ENCODE data around the gene SERPINA12.
A peak's percentile ranks its signal among the peaks of the same experiment; 100 is the strongest.

The SERPINA12 gene

DNA sequence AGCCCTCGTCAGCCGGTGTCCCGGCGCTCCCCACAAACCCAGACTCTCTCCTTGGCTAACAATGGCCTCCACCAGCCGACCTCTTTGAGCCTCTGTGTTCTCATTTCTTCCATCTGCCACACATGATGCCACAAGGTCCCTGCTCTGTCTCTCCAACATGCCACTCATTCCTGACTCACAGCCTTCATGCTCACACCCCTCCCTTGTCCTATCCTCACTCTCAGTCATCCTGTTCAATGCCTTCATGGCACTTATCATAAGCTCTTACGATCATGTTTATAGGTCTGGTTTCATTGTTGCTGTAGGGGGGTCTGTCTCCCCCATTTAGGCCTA is 47.1 kb downstream of the SERPINA12 start:
- H3K4me3 ChIP-seq (ENCODE audit: low read depth, low read length), result no peak overlapping the region

DNA sequence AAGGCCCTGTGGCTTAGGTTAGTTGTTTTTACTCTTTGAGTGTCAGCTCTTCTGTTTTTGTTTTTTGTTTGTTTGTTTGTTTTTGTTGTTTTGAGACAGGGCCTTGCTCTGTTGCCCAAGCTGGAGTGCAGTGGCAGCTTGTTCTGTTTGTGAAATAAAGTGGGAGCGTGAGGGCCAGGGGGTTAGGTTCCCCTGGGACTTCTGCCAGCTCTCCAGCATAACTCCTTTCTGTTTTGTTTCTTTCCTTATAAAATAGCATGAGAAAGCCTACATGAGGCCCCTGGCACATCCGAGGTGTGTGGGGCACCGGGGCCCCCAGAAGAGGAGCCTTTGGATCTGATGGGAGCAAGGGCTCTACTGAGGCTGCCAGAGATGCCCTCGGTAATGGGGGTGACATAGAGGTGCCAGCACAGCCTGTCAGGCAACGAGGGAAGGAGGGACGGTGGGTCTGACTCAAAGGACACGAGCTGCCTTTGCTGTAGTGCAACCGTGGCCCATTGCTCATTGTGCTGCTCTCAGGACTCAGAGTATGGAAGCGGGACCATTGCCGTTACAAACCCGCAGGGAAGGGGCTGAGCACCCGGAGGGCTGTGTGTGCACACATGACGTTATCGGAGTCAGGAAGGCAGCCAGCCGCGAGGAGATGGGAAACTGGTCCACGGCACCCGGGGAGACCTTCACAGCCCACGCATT is 47.6 kb downstream of the SERPINA12 start:
- Histone ChIP-seq H3K4me3 (ENCODE audit: low read depth, low read length) (no peak overlapping the region), H3K9ac (ENCODE audit: low read depth, low read length) (no peak overlapping the region), H3K9me3 (ENCODE audit: control insufficient read depth, insufficient read depth, low read length) (peaks cover 13% of the 10 kb centered on the region), H3K36me3 (ENCODE audit: control insufficient read depth, insufficient read depth, low read length) (no peaks in the 10 kb centered on the region), H3K4me1 (ENCODE audit: control insufficient read depth, insufficient read depth, low read length) (no peaks in the 10 kb centered on the region), H3K27me3 (ENCODE audit: control insufficient read depth, insufficient read depth, low read length) (no peaks in the 10 kb centered on the region), H3K27ac (ENCODE audit: low read depth, low read length) (no peak overlapping the region)

More for the DNA sequence above, 47.1 kb downstream of the SERPINA12 start:
- Histone ChIP-seq H3K9me3 (ENCODE audit: control insufficient read depth, insufficient read depth, low read length) (peaks cover 13% of the 10 kb centered on the region), H3K27me3 (ENCODE audit: control insufficient read depth, insufficient read depth, low read length) (no peaks in the 10 kb centered on the region), H3K9ac (ENCODE audit: low read depth, low read length) (no peak overlapping the region), H3K36me3 (ENCODE audit: control insufficient read depth, insufficient read depth, low read length) (no peaks in the 10 kb centered on the region), H3K4me1 (ENCODE audit: control insufficient read depth, insufficient read depth, low read length) (no peaks in the 10 kb centered on the region), H3K27ac (ENCODE audit: low read depth, low read length) (no peak overlapping the region)

DNA sequence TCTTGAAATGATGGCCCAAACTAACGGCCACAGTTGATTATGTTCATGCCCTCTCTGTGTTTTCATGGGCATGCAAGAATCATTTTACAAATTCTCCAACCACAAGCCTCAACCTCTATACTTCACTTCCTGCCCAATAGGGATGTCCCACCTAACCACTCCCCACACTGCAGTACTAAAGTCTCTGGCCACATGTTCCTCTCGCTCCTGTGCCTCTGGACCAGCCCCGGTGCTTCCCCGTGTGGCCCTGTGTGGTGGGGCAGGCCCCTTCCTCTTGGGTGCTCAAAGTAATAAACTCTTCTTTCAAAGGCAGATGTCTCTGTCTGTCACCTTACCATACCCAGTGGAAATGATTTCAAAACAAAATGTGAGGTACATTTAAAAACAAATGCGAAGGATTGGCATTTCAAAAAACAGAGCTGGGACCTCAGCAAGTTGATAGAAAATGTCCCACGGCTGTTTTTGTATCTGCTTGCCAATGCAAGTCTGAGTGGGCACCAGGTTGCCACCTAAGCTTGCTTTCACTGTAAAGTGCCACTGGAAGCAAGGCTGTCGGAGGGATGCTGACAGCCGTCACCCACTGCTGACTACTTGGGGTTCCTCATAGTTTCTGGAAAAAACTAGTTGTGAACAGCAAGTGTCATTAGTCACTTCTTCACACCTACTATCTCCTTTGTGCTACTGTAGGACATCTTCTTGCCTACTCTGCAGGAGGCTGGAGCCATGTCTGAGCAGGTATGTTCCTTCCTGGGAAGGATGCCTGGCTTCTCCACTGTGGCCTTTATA is 48.4 kb downstream of the SERPINA12 start:
- H3K9ac ChIP-seq (ENCODE audit: low read depth, low read length), result no peak overlapping the region
- H3K9me3 ChIP-seq (ENCODE audit: control insufficient read depth, insufficient read depth, low read length), result peaks cover 13% of the 10 kb centered on the region
- no peaks in the 10 kb centered on the region for H3K36me3 ChIP-seq (ENCODE audit: control insufficient read depth, insufficient read depth, low read length)
- no peak overlapping the region for H3K4me3 ChIP-seq (ENCODE audit: low read depth, low read length)
- H3K27ac ChIP-seq (ENCODE audit: low read depth, low read length), result no peak overlapping the region
- H3K27me3 ChIP-seq (ENCODE audit: control insufficient read depth, insufficient read depth, low read length), result no peaks in the 10 kb centered on the region
- H3K4me1 ChIP-seq (ENCODE audit: control insufficient read depth, insufficient read depth, low read length), result no peaks in the 10 kb centered on the region

DNA sequence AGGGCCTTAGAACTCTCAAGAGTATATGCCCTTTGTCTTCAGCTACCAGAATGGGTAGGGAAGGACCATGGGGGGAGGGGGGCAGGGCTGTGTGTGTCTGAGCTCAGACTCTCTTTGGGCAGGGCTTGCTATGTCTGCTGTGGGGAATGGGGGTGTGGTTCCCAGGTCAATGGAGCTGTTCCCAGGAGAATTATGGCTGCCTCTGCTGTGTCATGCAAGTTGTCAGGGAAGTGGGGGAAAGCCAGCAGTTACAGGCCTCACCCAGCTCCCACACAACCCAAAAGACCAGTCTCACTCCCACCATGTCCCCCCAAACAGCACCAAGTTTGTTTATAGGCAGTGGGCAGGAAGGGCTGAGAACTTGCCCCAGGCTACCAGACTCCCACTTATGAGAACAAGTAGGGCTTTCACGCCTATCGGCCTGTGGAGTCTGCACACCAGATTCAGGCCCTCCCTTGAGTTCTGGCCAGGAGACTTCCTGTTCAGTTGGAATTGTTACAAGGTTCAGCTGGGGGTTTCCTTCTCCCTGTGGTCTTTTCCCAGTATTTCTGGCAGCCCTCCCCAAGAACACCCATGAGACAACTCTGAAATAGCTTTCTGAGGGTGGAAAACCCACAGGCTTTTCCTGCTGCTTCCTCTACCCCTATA is 50.6 kb downstream of the SERPINA12 start:
- no peaks in the 10 kb centered on the region for H3K9me3 ChIP-seq (ENCODE audit: control insufficient read depth, insufficient read depth, low read length)
- H3K36me3 ChIP-seq (ENCODE audit: control insufficient read depth, insufficient read depth, low read length), result no peaks in the 10 kb centered on the region
- no peaks in the 10 kb centered on the region for H3K4me1 ChIP-seq (ENCODE audit: control insufficient read depth, insufficient read depth, low read length)
- no peak overlapping the region for H3K9ac ChIP-seq (ENCODE audit: low read depth, low read length)
- H3K4me3 ChIP-seq (ENCODE audit: low read depth, low read length), result no peak overlapping the region
- no peaks in the 10 kb centered on the region for H3K27me3 ChIP-seq (ENCODE audit: control insufficient read depth, insufficient read depth, low read length)
- no peak overlapping the region for H3K27ac ChIP-seq (ENCODE audit: low read depth, low read length)

DNA sequence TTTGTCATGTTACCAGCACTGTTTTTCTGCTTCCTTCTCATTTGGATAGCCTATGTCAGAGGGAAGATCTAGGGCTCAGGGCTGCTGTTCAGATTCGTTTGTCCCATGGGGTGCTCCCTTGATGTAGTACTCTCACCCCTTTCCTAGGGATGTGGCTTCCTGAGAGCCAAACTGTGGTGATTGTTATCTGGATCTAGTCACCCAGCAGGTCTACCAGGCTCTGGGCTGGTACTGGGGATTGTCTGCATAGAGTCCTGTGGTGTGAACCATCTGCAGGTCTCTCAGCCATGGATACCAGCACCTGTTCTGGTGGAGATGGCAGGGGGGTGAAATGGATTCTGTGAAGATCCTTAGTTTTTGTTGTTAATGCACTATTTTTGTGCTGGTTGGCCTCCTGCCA is 51.2 kb downstream of the SERPINA12 start:
- H3K27me3 ChIP-seq (ENCODE audit: control insufficient read depth, insufficient read depth, low read length), result no peaks in the 10 kb centered on the region
- no peak overlapping the region for H3K4me3 ChIP-seq (ENCODE audit: low read depth, low read length)
- no peak overlapping the region for H3K27ac ChIP-seq (ENCODE audit: low read depth, low read length)
- no peak overlapping the region for H3K9ac ChIP-seq (ENCODE audit: low read depth, low read length)
- H3K36me3 ChIP-seq (ENCODE audit: control insufficient read depth, insufficient read depth, low read length), result no peaks in the 10 kb centered on the region
- no peaks in the 10 kb centered on the region for H3K9me3 ChIP-seq (ENCODE audit: control insufficient read depth, insufficient read depth, low read length)
- no peaks in the 10 kb centered on the region for H3K4me1 ChIP-seq (ENCODE audit: control insufficient read depth, insufficient read depth, low read length)

DNA sequence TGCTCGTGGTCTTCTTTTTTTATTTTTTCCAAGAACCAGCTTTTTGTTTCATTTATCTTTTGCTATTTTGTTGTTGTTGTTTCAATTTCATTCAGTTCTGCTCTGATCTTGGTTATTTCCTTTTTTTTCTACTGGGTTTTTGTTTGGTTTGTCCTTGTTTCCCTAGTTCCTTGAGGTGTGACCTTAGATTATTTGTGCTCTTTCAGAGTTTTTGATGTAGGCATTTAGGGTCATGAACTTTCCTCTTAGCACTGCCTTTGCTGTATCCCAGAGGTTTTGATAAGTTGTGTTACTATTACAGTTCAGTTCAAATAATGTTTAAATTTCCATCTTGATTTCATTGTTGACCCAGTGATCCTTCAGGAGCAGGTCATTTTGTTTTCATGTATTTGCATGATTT is 53.3 kb downstream of the SERPINA12 start:
- peaks cover 19% of the 10 kb centered on the region for H3K4me1 ChIP-seq (ENCODE audit: control insufficient read depth, insufficient read depth, low read length)
- H3K9ac ChIP-seq (ENCODE audit: low read depth, low read length), result no peak overlapping the region
- no peaks in the 10 kb centered on the region for H3K9me3 ChIP-seq (ENCODE audit: control insufficient read depth, insufficient read depth, low read length)
- no peaks in the 10 kb centered on the region for H3K27me3 ChIP-seq (ENCODE audit: control insufficient read depth, insufficient read depth, low read length)
- no peak overlapping the region for H3K4me3 ChIP-seq (ENCODE audit: low read depth, low read length)
- no peak overlapping the region for H3K27ac ChIP-seq (ENCODE audit: low read depth, low read length)
- H3K36me3 ChIP-seq (ENCODE audit: control insufficient read depth, insufficient read depth, low read length), result no peaks in the 10 kb centered on the region

DNA sequence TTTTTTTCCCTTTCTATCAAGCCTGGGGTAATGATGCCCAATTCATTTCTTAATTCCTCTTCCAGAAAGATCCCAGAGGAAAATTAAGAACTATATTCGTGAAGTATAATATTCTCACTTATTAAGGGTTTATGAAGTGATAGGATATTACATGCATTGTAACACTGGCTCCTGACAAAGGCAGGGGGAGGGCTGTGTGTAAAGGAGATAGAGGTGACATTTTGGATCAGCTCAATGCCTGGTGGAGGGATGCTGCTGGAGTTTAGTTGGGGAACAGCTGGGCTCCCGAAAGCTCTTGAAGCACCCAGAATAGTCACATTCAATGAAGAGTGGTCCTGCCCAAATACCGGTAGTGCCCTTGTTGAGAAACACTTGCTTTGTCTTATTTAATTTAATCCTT is 57.4 kb downstream of the SERPINA12 start:
- Histone ChIP-seq H3K4me1 (ENCODE audit: control insufficient read depth, insufficient read depth, low read length) (peaks cover 31% of the 10 kb centered on the region), H3K4me3 (ENCODE audit: low read depth, low read length) (peak overlapping the region; percentile 44), H3K27me3 (ENCODE audit: control insufficient read depth, insufficient read depth, low read length) (no peaks in the 10 kb centered on the region), H3K27ac (ENCODE audit: low read depth, low read length) (peak overlapping the region; percentile 74), H3K36me3 (ENCODE audit: control insufficient read depth, insufficient read depth, low read length) (no peaks in the 10 kb centered on the region), H3K9ac (ENCODE audit: low read depth, low read length) (no peak overlapping the region), H3K9me3 (ENCODE audit: control insufficient read depth, insufficient read depth, low read length) (no peaks in the 10 kb centered on the region)

DNA sequence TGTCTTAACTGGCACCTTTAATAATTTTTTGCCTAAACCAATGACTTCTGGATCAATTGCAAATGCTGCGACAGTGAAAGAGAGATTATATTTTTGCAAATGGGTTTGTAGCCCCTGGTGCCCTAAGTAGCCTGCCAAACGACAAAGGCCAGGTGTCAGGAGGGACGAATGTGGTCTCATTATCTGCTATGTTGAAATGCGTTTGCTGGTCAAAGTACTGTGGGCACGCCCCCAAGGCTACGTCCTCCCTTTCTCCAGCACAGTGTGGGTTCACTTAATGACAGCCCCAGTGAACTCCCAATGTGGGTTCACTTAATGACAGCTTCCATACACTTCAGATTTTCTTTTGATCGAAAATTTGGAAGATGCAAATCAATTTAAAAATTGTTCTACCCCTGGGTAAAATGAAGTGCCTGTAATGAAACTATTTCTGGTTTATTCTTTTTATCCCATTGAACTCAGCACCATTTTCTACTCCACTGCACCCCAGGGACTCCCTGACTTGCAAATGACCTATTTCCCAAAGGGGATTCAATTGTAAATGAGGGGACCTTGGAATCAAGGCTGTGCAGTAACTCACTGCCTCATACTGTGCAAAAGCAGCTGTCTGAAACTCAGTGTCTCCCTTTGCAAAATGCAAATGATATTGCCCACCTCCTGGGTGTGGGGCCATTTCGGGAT is 58.0 kb downstream of the SERPINA12 start:
- Histone ChIP-seq H3K9ac (ENCODE audit: low read depth, low read length) (no peak overlapping the region), H3K27me3 (ENCODE audit: control insufficient read depth, insufficient read depth, low read length) (no peaks in the 10 kb centered on the region), H3K9me3 (ENCODE audit: control insufficient read depth, insufficient read depth, low read length) (no peaks in the 10 kb centered on the region), H3K27ac (ENCODE audit: low read depth, low read length) (peak overlapping the region; percentile 74), H3K36me3 (ENCODE audit: control insufficient read depth, insufficient read depth, low read length) (no peaks in the 10 kb centered on the region), H3K4me3 (ENCODE audit: low read depth, low read length) (peak overlapping the region; percentile 44), H3K4me1 (ENCODE audit: control insufficient read depth, insufficient read depth, low read length) (peaks cover 31% of the 10 kb centered on the region)

DNA sequence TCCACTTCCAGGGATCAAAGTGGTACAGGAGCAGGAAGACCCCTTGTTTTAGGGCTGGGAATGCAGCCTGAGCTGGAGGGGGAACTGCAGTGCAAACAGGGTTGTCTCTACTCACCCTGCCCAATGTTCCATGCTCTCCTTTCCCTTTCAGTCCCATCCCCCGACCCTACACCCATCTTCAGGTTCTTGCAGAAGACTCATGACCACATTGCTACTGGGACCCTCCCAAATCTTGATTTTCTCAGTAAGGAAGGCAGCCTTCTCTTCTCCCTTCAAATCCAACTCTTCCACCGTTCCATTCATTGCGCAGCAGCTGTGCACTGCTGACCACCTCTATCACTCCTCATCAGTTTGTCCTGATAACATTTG is 58.6 kb downstream of the SERPINA12 start:
- H3K4me3 ChIP-seq (ENCODE audit: low read depth, low read length), result peak overlapping the region; percentile 44

DNA sequence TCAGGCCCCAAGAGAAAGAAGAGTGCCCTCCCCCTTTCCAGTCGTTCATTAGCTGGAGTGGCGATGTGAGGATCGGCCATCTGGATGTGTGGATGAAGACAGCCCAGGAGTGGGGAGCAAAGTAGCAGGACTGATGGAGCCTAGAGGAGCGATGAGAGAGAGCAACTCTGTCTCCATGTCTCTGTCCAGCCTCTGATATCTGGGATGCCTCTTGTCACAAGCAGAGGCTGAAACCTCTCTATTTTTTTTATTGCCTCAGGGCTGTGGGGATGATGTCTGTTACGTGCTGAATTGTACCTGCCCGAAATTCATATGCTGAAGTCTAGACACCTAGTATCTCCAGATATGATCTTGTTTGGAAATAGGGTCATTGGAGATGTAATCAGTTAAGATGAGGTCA is 59.3 kb downstream of the SERPINA12 start:
- Histone ChIP-seq H3K27me3 (ENCODE audit: control insufficient read depth, insufficient read depth, low read length) (no peaks in the 10 kb centered on the region), H3K9ac (ENCODE audit: low read depth, low read length) (no peak overlapping the region), H3K4me1 (ENCODE audit: control insufficient read depth, insufficient read depth, low read length) (peaks cover 31% of the 10 kb centered on the region), H3K4me3 (ENCODE audit: low read depth, low read length) (no peak overlapping the region), H3K36me3 (ENCODE audit: control insufficient read depth, insufficient read depth, low read length) (no peaks in the 10 kb centered on the region), H3K27ac (ENCODE audit: low read depth, low read length) (no peak overlapping the region), H3K9me3 (ENCODE audit: control insufficient read depth, insufficient read depth, low read length) (no peaks in the 10 kb centered on the region)

More for the DNA sequence above, 58.6 kb downstream of the SERPINA12 start:
- Histone ChIP-seq H3K4me1 (ENCODE audit: control insufficient read depth, insufficient read depth, low read length) (peaks cover 31% of the 10 kb centered on the region), H3K9ac (ENCODE audit: low read depth, low read length) (no peak overlapping the region), H3K36me3 (ENCODE audit: control insufficient read depth, insufficient read depth, low read length) (no peaks in the 10 kb centered on the region), H3K27me3 (ENCODE audit: control insufficient read depth, insufficient read depth, low read length) (no peaks in the 10 kb centered on the region), H3K27ac (ENCODE audit: low read depth, low read length) (peak overlapping the region; percentile 74), H3K9me3 (ENCODE audit: control insufficient read depth, insufficient read depth, low read length) (no peaks in the 10 kb centered on the region)
